A673 (cell line): ENCODE data around the gene SLIT3.

Experiments used
- CTCF ChIP-seq: fragments of 300-800, 200-600 bp; sonication (generic); conservative IDR thresholded peaks from 2 replicates; pipeline ENCODE4 v1.5.1; 2017; ENCODE audit warnings: low read depth, mild to moderate bottlenecking, antibody characterized with exemption, low read length, moderate library complexity, mixed read lengths
- EZH2 ChIP-seq: fragments of 200-600 bp; sonication (generic); IDR thresholded peaks from 2 replicates; pipeline ENCODE4 v1.6.1; 2017; ENCODE audit warnings: borderline replicate concordance, low read depth, mild to moderate bottlenecking, mixed read lengths, antibody characterized with exemption, low read length; ENCODE audit not compliant: poor library complexity, severe bottlenecking

- peak; percentile 73 for TF ChIP-seq CTCF
- no peak for TF ChIP-seq EZH2
Measured at GRCh38 chr5:168947212-168947868, 353.6 kb downstream of the SLIT3 start.
